Pulmonary artery endothelial cell (primary cell): ENCODE data around the gene EXOSC5. TPM values are rescaled to one million over a fixed set of nuclear protein-coding genes. Genes with fewer than 3 reads are reported as not detected.
"Not testable (repeated sequence)": the region's sequence is repeated elsewhere in the genome, so short reads cannot be mapped to it uniquely, and the experiment has no call there.

ENCODE experiments used
- DNase-seq: peaks from one replicate; pipeline ENCODE4 v3.0.0-alpha.2; 2011; ENCODE audit warnings: low read depth, low spot score
- total RNA-seq: library from RNA; depleted of rRNA; stranded (reverse); fragments of >200 nt; gene quantifications from 2 replicates; pipeline ENCODE4 v1.2.3, GENCODE V29; 2014

EXOSC5 gene
- total RNA-seq = 15.7 and 16.2 TPM in 2 replicates

GRCh38 chr19:41397086-41398049, at the start of gene EXOSC5, which contains the start of gene BCKDHA:
EXOSC5 (minus strand) TSS chr19:41397359; CDS start chr19:41397328, 31 bp downstream.
BCKDHA (plus strand) TSS chr19:41397818; CDS start chr19:41397828, 10 bp downstream.
- DNase-seq = peak; percentile 99

GRCh38 chr19:41445575-41445974, 48.4 kb upstream of the EXOSC5 start:
- DNase-seq = no peak

GRCh38 chr19:41443813-41444455, 46.8 kb upstream of the EXOSC5 start:
- no peak for DNase-seq

- DNase-seq = no peak
Observed at GRCh38 chr19:41442473-41443355, 45.6 kb upstream of the EXOSC5 start, which contains the start of gene ERICH4. ERICH4 (plus strand) TSS chr19:41443156; CDS start chr19:41443170, 14 bp downstream.

GRCh38 chr19:41441321-41441945, 44.3 kb upstream of the EXOSC5 start:
- DNase-seq = no peak

- DNase-seq = peak; percentile 94
Observed at GRCh38 chr19:41439441-41440222, 42.5 kb upstream of the EXOSC5 start, which contains the start of gene DMAC2. DMAC2 (minus strand) TSS chr19:41439912; CDS start chr19:41439899, 13 bp downstream.

GRCh38 chr19:41437944-41438574, 40.9 kb upstream of the EXOSC5 start:
- DNase-seq = no peak

- DNase-seq = no peak
Observed at GRCh38 chr19:41436674-41436951, 39.5 kb upstream of the EXOSC5 start.

GRCh38 chr19:41435936-41436673, 38.9 kb upstream of the EXOSC5 start:
- DNase-seq = no peak

- DNase-seq = not testable (repeated sequence)
Observed at GRCh38 chr19:41435376-41435775, 38.2 kb upstream of the EXOSC5 start.

- no peak for DNase-seq
Observed at GRCh38 chr19:41434450-41434849, 37.3 kb upstream of the EXOSC5 start.

GRCh38 chr19:41433171-41433570, 36.0 kb upstream of the EXOSC5 start:
- no peak for DNase-seq

- DNase-seq = no peak
Observed at GRCh38 chr19:41431426-41432386, 34.5 kb upstream of the EXOSC5 start.

GRCh38 chr19:41430922-41431321, 33.8 kb upstream of the EXOSC5 start:
- DNase-seq = no peak

GRCh38 chr19:41428481-41428859, 31.3 kb upstream of the EXOSC5 start:
- DNase-seq = no peak

GRCh38 chr19:41427647-41428480, 30.7 kb upstream of the EXOSC5 start:
- no peak for DNase-seq
